ENCODE measurements around the gene PDE6B. TPM values are rescaled to one million over a fixed set of nuclear protein-coding genes. Genes with fewer than 3 reads are reported as not detected.

PDE6B gene
- total RNA-seq, 1 experiment from 2014 or later, result not detected

- no TSS peak for BruUV-seq (replicated peaks)
- no peak for ATAC-seq
- no peaks in the 10 kb centered on the region for H3K27me3 ChIP-seq (ENCODE audit: low read length)
Measured at GRCh38 chr4:649293-649625, 23.9 kb downstream of the PDE6B start.

GRCh38 chr4:649751-650310 is 24.5 kb downstream of the PDE6B start:
- no peaks in the 10 kb centered on the region for H4K20me1 ChIP-seq (ENCODE audit: low read length)
- ChIA-PET POLR2A (ENCODE audit: unreplicated experiment) (no interaction called here), CTCF (no interaction called here)
- H3K27me3 ChIP-seq (ENCODE audit: low read length), result no peaks in the 10 kb centered on the region
- no peak overlapping the region for H2AFZ ChIP-seq (ENCODE audit: low read length)
- ATAC-seq (no peak), DNase-seq (no peak)
- no peaks in the 10 kb centered on the region for H3K9me2 ChIP-seq (replicated peaks; ENCODE audit: low read length)
- intact Hi-C loops (cut with micrococcal nuclease), result no loop called here
- no peak overlapping the region for H3K4me3 ChIP-seq (ENCODE audit: low read length)
- H3K9ac ChIP-seq (ENCODE audit: low read length), result no peak overlapping the region
- no peaks in the 10 kb centered on the region for H3K4me1 ChIP-seq (ENCODE audit: insufficient read depth, low read length)
- no peaks in the 10 kb centered on the region for H3F3A ChIP-seq (ENCODE audit: low read length, unreplicated experiment)
- H3K27ac ChIP-seq (ENCODE audit: low read length), result no peak overlapping the region
- H3K79me2 ChIP-seq (ENCODE audit: low read length), result no peaks in the 10 kb centered on the region
- no peak for TF ChIP-seq EZH2 (IDR thresholded peaks at IDR 0.05; ENCODE audit: low read length, unreplicated experiment)
- TF ChIP-seq EZH2phosphoT487 (IDR thresholded peaks at IDR 0.05; ENCODE audit: borderline replicate concordance, low read length), result no peak
- TF ChIP-seq CTCF (conservative IDR thresholded peaks at IDR 0.05; ENCODE audit: low read depth, low read length), result no peak
- BruUV-seq (replicated peaks), result no TSS peak
- H3K9me3 ChIP-seq (ENCODE audit: low read length), result no peaks in the 10 kb centered on the region
- no peaks in the 10 kb centered on the region for H3K36me3 ChIP-seq (ENCODE audit: low read depth, low read length)
- H3K4me2 ChIP-seq (ENCODE audit: low read length), result no peak overlapping the region

More at GRCh38 chr4:649293-649625, 23.9 kb downstream of the PDE6B start:
- no peak for DNase-seq
- POLR2A ChIA-PET (ENCODE audit: unreplicated experiment), result no interaction called here
- H3K4me3 ChIP-seq (ENCODE audit: low read length), result no peak overlapping the region
- no peak overlapping the region for H3K4me2 ChIP-seq (ENCODE audit: low read length)
- H3K27ac ChIP-seq (ENCODE audit: low read length), result no peak overlapping the region
- H2AFZ ChIP-seq (ENCODE audit: low read length), result no peak overlapping the region
- CTCF ChIA-PET, result no interaction called here
- no peaks in the 10 kb centered on the region for H3K9me2 ChIP-seq (replicated peaks; ENCODE audit: low read length)
- intact Hi-C loops (cut with micrococcal nuclease), result no loop called here
- TF ChIP-seq EZH2phosphoT487 (IDR thresholded peaks at IDR 0.05; ENCODE audit: borderline replicate concordance, low read length) (no peak), EZH2 (IDR thresholded peaks at IDR 0.05; ENCODE audit: low read length, unreplicated experiment) (no peak), CTCF (conservative IDR thresholded peaks at IDR 0.05; ENCODE audit: low read depth, low read length) (no peak)
- no peaks in the 10 kb centered on the region for H3K9me3 ChIP-seq (ENCODE audit: low read length)
- no peak overlapping the region for H3K9ac ChIP-seq (ENCODE audit: low read length)
- H4K20me1 ChIP-seq (ENCODE audit: low read length), result no peaks in the 10 kb centered on the region
- H3F3A ChIP-seq (ENCODE audit: low read length, unreplicated experiment), result no peaks in the 10 kb centered on the region
- H3K4me1 ChIP-seq (ENCODE audit: insufficient read depth, low read length), result no peaks in the 10 kb centered on the region
- no peaks in the 10 kb centered on the region for H3K79me2 ChIP-seq (ENCODE audit: low read length)
- no peaks in the 10 kb centered on the region for H3K36me3 ChIP-seq (ENCODE audit: low read depth, low read length)

- Histone ChIP-seq H3K79me2 (ENCODE audit: low read length) (no peaks in the 10 kb centered on the region), H3K4me3 (ENCODE audit: low read length) (no peak overlapping the region), H3K9me2 (replicated peaks; ENCODE audit: low read length) (no peaks in the 10 kb centered on the region), H3K27me3 (ENCODE audit: low read length) (no peaks in the 10 kb centered on the region), H4K20me1 (ENCODE audit: low read length) (no peaks in the 10 kb centered on the region), H3K36me3 (ENCODE audit: low read depth, low read length) (no peaks in the 10 kb centered on the region), H3K27ac (ENCODE audit: low read length) (no peak overlapping the region), H3F3A (ENCODE audit: low read length, unreplicated experiment) (no peaks in the 10 kb centered on the region), H3K9ac (ENCODE audit: low read length) (no peak overlapping the region), H2AFZ (ENCODE audit: low read length) (no peak overlapping the region), H3K4me1 (ENCODE audit: insufficient read depth, low read length) (no peaks in the 10 kb centered on the region), H3K4me2 (ENCODE audit: low read length) (no peak overlapping the region), H3K9me3 (ENCODE audit: low read length) (no peaks in the 10 kb centered on the region)
- ChIA-PET POLR2A (ENCODE audit: unreplicated experiment) (no interaction called here), CTCF (no interaction called here)
- ATAC-seq, result no peak
- intact Hi-C loops (cut with micrococcal nuclease), result no loop called here
- no peak for DNase-seq
- no TSS peak for BruUV-seq (replicated peaks)
- TF ChIP-seq CTCF (conservative IDR thresholded peaks at IDR 0.05; ENCODE audit: low read depth, low read length) (no peak), EZH2 (IDR thresholded peaks at IDR 0.05; ENCODE audit: low read length, unreplicated experiment) (no peak), EZH2phosphoT487 (IDR thresholded peaks at IDR 0.05; ENCODE audit: borderline replicate concordance, low read length) (no peak)
Measured at GRCh38 chr4:650461-650860, 25.1 kb downstream of the PDE6B start.

Measured in PC-3 (cell line).